Activated naive CD8-positive, alpha-beta T cell (primary cell): ENCODE measurements around the gene GADL1.

ENCODE experiments used
- H3K27ac Mint-ChIP-seq: one replicate; pipeline ENCODE4 v1.8.0; 2021; ENCODE audit warnings: mixed read lengths
- H3K27me3 Mint-ChIP-seq: one replicate; pipeline ENCODE4 v1.8.0; 2021; ENCODE audit warnings: mixed read lengths
- H3K36me3 Mint-ChIP-seq: one replicate; pipeline ENCODE4 v1.8.0; 2021; ENCODE audit warnings: mixed read lengths
- H3K4me1 Mint-ChIP-seq: one replicate; pipeline ENCODE4 v1.8.0; 2021; ENCODE audit warnings: low read depth, mixed read lengths
- H3K4me3 Mint-ChIP-seq: one replicate; pipeline ENCODE4 v1.8.0; 2021; ENCODE audit warnings: mild to moderate bottlenecking, mixed read lengths
- H3K9me3 Mint-ChIP-seq: one replicate; pipeline ENCODE4 v1.8.0; 2021; ENCODE audit warnings: low read depth, mixed read lengths

GADL1 gene, protein sequence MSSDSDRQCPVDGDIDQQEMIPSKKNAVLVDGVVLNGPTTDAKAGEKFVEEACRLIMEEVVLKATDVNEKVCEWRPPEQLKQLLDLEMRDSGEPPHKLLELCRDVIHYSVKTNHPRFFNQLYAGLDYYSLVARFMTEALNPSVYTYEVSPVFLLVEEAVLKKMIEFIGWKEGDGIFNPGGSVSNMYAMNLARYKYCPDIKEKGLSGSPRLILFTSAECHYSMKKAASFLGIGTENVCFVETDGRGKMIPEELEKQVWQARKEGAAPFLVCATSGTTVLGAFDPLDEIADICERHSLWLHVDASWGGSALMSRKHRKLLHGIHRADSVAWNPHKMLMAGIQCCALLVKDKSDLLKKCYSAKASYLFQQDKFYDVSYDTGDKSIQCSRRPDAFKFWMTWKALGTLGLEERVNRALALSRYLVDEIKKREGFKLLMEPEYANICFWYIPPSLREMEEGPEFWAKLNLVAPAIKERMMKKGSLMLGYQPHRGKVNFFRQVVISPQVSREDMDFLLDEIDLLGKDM

DNA sequence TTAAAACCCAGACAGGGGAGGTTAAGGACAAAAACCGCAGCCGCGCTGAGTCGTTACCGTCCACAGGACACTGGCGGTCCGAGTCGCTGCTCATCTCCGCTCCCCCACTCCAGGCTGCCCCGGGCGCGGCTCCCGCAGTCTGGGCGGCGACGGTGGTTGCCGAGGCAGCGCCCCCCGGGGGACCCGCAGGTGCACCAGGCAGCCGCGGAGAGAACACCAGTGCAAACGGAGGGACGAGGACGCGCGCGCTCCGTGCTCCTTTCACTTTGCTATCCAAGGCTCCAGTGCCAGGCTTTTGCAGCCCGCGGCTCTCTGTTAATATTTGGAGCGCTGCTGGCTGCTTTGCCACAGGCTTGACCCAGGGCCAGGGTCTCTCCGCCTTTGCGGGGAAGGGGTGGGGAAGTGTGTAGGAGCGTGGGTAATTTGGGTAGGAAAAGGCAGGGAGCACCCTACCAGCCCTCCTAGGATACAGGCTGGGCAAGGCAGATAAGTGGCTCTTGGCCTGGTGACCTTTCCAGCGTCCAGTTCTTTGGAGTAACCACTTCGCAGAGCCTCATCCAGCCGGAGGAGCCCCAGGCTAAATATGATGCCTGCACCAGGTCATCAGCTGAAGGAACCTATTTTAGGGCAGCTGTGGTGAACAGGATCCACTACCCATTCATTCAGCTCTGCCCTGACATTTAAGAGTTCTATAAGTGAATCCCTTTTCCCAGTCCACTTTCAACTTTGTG lies at the start of gene GADL1:
Gene GADL1, minus strand, starts transcription at position 141 of the 731 bp plus-strand sequence. Its CDS starts 47 bp downstream, at position 94.
- Mint-ChIP-seq H3K36me3 (no peaks in the 10 kb centered on the region), H3K4me1 (peaks cover 17% of the 10 kb centered on the region), H3K27me3 (peaks cover 14% of the 10 kb centered on the region)

DNA sequence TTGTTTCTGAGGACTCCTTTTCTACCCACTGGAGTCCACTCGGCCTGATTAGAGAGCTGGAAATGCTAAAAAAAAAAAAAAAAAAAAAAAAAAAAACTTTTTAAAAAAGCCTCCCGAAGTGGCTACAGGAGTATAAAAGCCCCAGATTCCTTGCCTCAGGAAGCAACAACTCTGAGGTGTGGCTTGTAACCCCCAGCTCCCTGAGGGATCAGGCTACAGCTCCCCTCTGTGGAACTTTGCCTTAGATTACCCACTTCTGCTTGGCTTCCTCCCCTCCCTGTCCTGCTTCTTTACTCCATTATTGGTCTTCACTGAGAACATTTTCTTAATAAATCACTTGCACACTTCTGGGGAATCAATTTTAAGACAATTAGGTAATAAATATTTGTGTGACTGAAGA lies 49.7 kb upstream of the GADL1 start:
- Mint-ChIP-seq H3K27me3 (no peaks in the 10 kb centered on the region), H3K4me3 (no peak overlapping the region), H3K9me3 (no peaks in the 10 kb centered on the region), H3K27ac (no peak overlapping the region), H3K36me3 (no peaks in the 10 kb centered on the region), H3K4me1 (no peaks in the 10 kb centered on the region)

More for the DNA sequence above, at the start of gene GADL1:
- Mint-ChIP-seq H3K9me3 (no peaks in the 10 kb centered on the region), H3K4me3 (peak within 1 kb of the TSS; percentile 76), H3K27ac (no peak within 1 kb of the TSS)

DNA sequence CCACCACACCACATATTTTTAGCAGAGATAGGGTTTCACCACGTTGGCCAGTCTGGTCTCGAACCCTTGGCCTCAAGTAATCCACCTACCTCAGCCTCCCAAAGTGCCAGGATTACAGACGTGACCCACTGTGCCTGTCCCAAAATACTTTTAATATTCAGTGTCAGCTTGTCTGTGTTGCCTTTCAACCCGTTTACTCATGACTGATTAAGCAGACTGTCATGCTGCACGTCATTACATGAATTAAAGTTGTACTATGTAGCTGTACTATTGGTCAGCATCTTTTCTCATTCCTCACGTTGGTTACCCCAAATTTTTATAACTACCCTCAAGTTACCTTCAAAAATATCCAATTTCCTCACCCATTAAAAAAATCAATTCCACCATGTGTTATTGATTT lies 48.7 kb upstream of the GADL1 start:
- no peaks in the 10 kb centered on the region for H3K27me3 Mint-ChIP-seq
- H3K27ac Mint-ChIP-seq, result no peak overlapping the region
- H3K9me3 Mint-ChIP-seq, result no peaks in the 10 kb centered on the region
- H3K36me3 Mint-ChIP-seq, result no peaks in the 10 kb centered on the region
- no peaks in the 10 kb centered on the region for H3K4me1 Mint-ChIP-seq
- H3K4me3 Mint-ChIP-seq, result no peak overlapping the region

DNA sequence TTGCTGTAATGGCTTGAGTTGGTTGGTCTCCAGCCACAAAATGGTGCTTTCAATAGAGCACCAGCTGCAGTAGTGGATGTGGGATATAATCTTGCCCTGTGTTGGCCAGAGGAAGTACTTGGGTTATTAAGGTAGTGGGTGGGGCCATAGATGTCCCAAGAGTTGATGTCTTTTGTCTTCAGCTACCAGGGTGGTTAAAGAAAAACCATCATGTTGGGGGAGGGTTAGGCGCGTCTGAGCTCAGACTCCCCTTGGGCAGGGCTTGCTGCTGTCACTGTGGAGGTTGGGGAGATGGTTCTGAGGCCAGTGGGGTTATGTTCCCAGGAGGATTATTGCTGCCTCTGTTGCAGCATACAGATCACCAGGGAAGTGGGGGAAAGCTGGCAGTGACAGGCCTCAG lies 46.9 kb upstream of the GADL1 start:
- Mint-ChIP-seq H3K4me3 (no peak overlapping the region), H3K9me3 (no peaks in the 10 kb centered on the region), H3K36me3 (no peaks in the 10 kb centered on the region), H3K27ac (peak overlapping the region; percentile 12), H3K4me1 (no peaks in the 10 kb centered on the region), H3K27me3 (no peaks in the 10 kb centered on the region)

DNA sequence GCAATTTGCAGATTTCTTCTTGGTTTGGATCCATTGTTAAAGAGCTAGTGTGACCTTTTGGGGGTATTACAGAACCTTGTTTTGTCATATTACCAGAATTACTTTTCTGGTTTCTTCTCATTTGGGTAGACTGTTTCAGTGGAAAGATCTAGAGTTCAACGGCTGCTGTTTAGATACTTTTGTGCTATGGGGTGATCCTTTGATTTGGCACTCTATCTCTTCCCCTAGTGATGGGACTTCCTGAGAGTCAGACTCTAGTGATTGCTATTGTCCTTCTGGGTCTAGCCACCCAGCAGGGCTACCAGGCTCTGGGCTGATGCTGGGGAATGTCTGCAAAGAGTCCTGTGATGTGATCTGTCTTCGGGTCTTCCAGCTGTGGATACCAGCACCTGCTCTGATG lies 46.3 kb upstream of the GADL1 start:
- Mint-ChIP-seq H3K4me3 (no peak overlapping the region), H3K36me3 (no peaks in the 10 kb centered on the region), H3K27me3 (no peaks in the 10 kb centered on the region), H3K4me1 (no peaks in the 10 kb centered on the region), H3K9me3 (no peaks in the 10 kb centered on the region), H3K27ac (no peak overlapping the region)

DNA sequence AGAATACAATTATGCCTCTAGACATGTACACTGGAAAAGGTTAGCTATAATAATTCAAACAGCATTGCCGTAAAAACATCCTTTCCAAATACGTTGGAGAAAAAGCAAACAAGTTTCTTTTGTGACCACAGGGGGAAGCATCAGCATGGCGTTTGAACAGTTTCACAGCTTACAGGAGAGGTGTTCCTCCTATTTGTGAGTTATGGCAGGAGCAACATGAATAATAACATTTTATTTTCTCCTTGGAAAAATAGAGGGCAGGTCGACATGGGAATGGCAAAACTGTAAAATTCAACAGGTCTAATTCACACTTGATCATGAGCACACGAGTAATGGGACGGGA lies 39.7 kb upstream of the GADL1 start:
- no peaks in the 10 kb centered on the region for H3K36me3 Mint-ChIP-seq
- H3K4me1 Mint-ChIP-seq, result peaks cover 11% of the 10 kb centered on the region
- H3K27me3 Mint-ChIP-seq, result no peaks in the 10 kb centered on the region
- H3K9me3 Mint-ChIP-seq, result no peaks in the 10 kb centered on the region
- no peak overlapping the region for H3K27ac Mint-ChIP-seq
- no peak overlapping the region for H3K4me3 Mint-ChIP-seq

DNA sequence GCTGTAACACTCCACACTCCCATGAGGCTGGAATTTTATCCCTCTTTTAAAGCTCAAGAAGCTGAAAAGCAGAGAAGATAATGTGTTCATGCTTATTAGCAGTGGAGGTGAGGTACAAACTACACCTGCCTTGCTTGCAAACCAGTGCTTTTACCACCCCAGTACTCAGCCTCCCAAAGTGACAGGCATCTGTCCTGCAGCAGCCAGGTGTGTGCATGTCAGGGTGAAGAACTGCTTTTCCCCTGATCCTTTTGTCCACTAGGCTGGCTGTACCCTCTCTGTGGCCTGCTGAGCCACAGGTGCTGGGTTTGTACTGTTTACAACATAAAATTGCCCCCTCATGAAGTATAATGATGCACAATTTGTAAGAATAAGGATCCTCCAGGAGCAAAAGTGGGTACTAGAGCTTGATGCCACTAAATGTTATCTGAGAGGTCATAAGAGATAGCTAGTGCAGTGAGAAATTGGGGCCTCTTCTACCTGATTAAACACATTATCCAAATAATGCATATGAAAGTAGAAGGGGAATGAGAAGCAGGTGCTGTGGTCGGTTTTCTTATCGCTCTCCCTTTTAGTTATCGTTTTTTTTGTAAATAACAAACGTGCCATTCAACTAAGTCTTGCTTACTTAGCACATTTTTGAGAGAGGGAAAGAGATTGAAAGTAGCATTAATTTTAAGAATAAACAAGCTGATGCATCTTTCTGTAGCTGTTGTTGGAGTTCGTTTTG lies 39.2 kb upstream of the GADL1 start:
- H3K27me3 Mint-ChIP-seq, result no peaks in the 10 kb centered on the region
- H3K4me1 Mint-ChIP-seq, result peaks cover 11% of the 10 kb centered on the region
- H3K36me3 Mint-ChIP-seq, result no peaks in the 10 kb centered on the region
- no peak overlapping the region for H3K27ac Mint-ChIP-seq
- no peak overlapping the region for H3K4me3 Mint-ChIP-seq
- no peaks in the 10 kb centered on the region for H3K9me3 Mint-ChIP-seq

DNA sequence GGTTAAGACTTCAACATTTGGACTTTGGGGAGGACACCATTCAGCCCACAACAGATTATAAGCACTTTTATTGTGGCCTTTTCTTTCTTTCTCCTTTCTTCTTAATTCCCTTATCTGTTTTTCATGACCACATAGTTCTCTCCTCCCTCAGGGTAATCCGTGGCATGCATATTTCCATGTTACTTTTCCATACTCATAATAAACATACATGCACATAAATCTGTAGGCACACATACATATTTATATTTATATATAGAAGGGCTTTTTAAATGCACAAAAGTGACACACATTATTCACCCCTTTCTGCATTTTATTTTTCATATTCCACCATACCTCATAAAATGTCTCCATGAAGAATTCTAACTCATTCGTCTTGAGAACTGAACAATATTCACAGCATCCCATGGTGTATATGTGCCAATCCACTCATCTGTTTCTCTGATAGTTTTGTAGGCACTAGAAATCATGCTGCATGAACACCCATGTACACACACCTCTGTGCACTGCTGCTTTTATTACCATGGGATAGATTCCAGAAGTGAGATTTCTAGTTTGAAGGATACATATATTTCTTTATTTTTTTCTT lies 38.1 kb upstream of the GADL1 start:
- H3K27me3 Mint-ChIP-seq, result no peaks in the 10 kb centered on the region
- no peaks in the 10 kb centered on the region for H3K9me3 Mint-ChIP-seq
- no peaks in the 10 kb centered on the region for H3K36me3 Mint-ChIP-seq
- no peak overlapping the region for H3K27ac Mint-ChIP-seq
- H3K4me3 Mint-ChIP-seq, result no peak overlapping the region
- H3K4me1 Mint-ChIP-seq, result peaks cover 11% of the 10 kb centered on the region

DNA sequence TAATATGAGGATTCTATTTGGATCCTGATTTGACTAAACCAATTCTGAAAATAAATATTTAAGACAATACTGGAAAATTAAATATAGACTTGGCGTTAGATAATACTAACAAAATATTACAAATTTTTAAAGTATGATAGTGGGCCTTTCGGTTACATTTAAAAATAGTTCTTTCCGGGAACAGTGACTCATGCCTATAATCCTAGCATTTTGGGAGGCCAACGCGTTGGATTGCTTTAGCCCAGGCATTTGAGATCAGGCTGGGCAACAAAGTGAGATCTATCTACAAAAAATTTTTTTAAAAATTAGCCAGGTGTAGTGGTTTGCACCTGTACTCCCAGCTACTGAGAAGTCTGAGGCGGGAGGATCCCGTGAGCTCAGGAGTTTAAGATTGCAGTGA lies 30.3 kb upstream of the GADL1 start:
- Mint-ChIP-seq H3K27me3 (no peaks in the 10 kb centered on the region), H3K4me3 (no peak overlapping the region), H3K36me3 (peaks cover 8% of the 10 kb centered on the region), H3K4me1 (no peaks in the 10 kb centered on the region), H3K9me3 (no peaks in the 10 kb centered on the region), H3K27ac (no peak overlapping the region)

DNA sequence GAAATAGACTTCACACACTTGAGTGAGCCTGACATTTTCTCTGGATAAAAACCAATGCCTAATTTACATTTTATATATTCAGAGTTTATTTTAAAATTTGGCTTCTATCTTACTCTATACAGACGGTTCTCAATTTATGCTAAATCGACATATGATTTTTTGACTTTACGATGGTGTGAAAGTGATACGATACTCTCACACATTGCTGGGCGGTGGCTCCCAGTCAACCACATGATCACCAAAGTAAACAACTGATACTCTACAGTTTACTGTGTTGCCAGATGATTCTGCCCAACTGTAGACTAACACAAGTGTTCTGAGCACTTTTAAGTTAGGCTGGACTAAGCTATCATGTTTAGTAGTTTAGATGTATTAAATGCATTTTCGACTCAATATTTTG lies 25.1 kb upstream of the GADL1 start:
- Mint-ChIP-seq H3K27ac (no peak overlapping the region), H3K9me3 (no peaks in the 10 kb centered on the region), H3K4me1 (no peaks in the 10 kb centered on the region), H3K27me3 (no peaks in the 10 kb centered on the region), H3K36me3 (peaks cover 6% of the 10 kb centered on the region), H3K4me3 (no peak overlapping the region)

DNA sequence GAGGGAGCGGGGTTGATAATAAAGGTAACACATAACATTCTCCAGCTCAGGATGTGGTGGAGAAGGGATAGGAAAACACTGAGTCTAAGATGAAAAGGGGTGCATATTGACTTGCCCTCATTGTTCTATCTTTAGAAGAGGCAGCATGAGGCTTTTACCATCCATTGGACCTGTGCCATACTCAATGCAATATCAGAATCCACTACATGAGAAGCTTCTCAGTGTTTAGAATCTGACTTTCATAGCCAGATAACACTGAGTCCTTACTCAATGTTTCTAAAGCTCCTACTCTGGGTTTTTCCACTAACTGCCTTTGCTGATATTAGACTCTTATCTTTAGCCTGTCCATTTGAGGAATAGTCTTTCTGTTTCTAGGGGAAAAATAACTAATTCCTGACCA lies 24.3 kb upstream of the GADL1 start:
- Mint-ChIP-seq H3K9me3 (no peaks in the 10 kb centered on the region), H3K36me3 (peaks cover 6% of the 10 kb centered on the region), H3K27ac (no peak overlapping the region), H3K27me3 (no peaks in the 10 kb centered on the region), H3K4me3 (no peak overlapping the region), H3K4me1 (no peaks in the 10 kb centered on the region)

DNA sequence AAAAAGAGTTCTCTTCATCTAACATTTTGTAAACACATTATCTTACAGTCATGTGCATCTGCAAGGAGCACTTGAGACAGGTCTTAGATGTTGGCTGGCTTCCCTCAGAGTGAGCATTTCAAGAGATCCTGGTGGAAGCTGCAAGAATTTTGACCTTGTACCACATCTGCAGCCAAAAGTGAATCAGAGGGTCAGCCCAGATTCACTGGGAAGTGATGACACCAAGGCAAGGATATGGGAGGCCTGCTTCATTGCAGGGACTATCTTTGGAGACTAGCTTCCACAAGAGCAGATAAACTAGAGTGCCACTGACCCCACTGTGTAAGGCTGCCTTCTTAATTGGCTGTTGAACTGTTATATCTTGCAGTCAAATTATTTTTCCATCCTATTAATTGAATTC lies 21.3 kb upstream of the GADL1 start:
- no peak overlapping the region for H3K4me3 Mint-ChIP-seq
- H3K36me3 Mint-ChIP-seq, result no peaks in the 10 kb centered on the region
- no peak overlapping the region for H3K27ac Mint-ChIP-seq
- H3K27me3 Mint-ChIP-seq, result peaks cover 2% of the 10 kb centered on the region
- no peaks in the 10 kb centered on the region for H3K9me3 Mint-ChIP-seq
- no peaks in the 10 kb centered on the region for H3K4me1 Mint-ChIP-seq

DNA sequence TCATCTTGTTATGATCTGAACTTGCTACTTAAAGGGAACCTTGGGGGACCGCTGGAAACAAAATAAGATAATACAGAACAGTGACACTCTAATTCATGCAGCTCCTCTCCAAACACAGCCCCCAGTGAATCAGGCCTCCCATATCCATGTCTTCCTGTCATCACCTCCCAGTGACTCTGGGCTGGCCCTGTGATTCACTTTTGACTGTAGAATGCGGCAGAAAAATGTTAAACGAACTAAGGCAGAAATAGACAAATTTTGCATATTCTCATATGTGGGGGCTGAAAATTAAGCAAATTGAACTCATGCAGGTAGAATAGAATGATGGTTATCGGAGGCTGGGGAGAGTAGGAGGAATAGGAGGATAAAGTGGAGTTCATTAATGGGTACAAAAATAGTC lies 20.2 kb upstream of the GADL1 start:
- Mint-ChIP-seq H3K27ac (no peak overlapping the region), H3K4me1 (no peaks in the 10 kb centered on the region), H3K4me3 (no peak overlapping the region), H3K9me3 (no peaks in the 10 kb centered on the region), H3K36me3 (no peaks in the 10 kb centered on the region), H3K27me3 (peaks cover 2% of the 10 kb centered on the region)

DNA sequence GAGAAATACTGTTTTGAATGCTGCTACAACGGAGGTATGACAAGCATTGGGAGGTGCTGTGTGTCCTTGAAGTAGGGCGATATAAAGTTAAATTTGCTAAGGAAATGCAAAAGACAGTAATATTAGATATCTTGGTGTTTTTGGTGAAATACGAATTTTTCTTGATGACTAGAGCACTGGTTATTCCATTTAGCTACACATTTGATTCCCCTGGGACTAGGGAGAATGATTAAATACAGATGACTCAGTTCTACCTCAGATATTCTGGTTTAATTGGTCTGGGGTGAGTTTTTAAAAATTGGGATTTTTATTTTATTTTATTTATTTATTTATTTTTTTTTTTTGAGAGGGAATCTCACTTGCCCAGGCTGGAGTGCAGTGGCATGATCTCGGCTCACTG lies 18.7 kb upstream of the GADL1 start:
- no peak overlapping the region for H3K4me3 Mint-ChIP-seq

DNA sequence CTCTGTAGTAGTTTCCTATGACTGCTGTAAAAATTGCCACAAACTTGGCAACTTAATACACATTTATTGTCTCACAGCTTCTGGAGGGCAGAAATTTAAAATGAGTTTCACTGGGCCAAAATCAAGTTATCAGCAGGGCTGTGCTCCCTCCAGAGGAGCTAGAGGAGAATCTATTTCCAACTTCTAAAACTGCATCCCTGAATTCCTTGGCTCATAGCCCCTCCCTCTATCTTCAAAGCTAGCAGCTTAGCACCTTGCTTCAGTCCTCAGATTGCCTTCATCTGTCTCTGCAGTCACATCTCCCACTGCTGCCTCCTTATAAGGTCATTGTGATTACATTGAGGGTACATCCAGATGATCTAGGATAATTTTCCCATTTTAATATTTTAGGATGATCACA lies 17.8 kb upstream of the GADL1 start:
- no peaks in the 10 kb centered on the region for H3K4me1 Mint-ChIP-seq
- no peak overlapping the region for H3K27ac Mint-ChIP-seq
- H3K4me3 Mint-ChIP-seq, result no peak overlapping the region
- H3K27me3 Mint-ChIP-seq, result peaks cover 2% of the 10 kb centered on the region
- no peaks in the 10 kb centered on the region for H3K9me3 Mint-ChIP-seq
- H3K36me3 Mint-ChIP-seq, result no peaks in the 10 kb centered on the region

More for the DNA sequence above, 18.7 kb upstream of the GADL1 start:
- H3K9me3 Mint-ChIP-seq, result no peaks in the 10 kb centered on the region
- H3K27me3 Mint-ChIP-seq, result peaks cover 2% of the 10 kb centered on the region
- H3K4me1 Mint-ChIP-seq, result no peaks in the 10 kb centered on the region
- no peak overlapping the region for H3K27ac Mint-ChIP-seq
- no peaks in the 10 kb centered on the region for H3K36me3 Mint-ChIP-seq
